NCI-H2171 (cell line): ENCODE results near the gene MTX2.

ENCODE experiments used
- DNase-seq: peaks from one replicate; lab custom pipeline; 2025; lab: John Stamatoyannopoulos, UW

The MTX2 gene

GRCh38 chr2:176380341-176380740 lies 111.1 kb downstream of the MTX2 start:
- DNase-seq = no peak

- no peak for DNase-seq
Measured at GRCh38 chr2:176383100-176383499, 113.9 kb downstream of the MTX2 start.

GRCh38 chr2:176383836-176384442 lies 114.7 kb downstream of the MTX2 start:
- no peak for DNase-seq

DNA sequence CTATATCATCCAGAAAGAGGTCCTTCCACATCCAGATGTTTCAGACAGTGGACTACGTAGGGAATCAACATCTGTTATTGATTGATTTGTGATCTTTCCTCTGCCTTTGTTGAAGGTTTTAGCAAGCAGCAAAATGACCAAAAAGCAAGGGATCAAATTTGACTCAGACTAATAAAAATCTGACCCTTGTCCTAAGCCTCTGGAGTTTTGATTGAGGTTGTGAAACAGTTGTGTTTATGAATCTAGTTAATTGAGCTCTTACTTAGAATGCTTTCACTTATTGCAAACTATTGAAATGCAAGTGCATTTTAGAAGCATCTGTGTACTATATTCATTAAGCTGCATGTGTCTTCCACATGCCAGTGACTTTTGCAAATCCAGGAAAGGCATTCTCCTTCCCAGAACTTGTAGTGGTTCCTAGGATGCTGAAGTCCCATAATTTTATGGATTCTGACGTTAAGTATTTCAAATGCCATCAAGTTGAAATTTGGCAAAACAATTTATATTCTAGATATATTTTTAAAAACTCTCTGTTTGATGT lies 116.0 kb downstream of the MTX2 start:
- no peak for DNase-seq

GRCh38 chr2:176385838-176386237 lies 116.6 kb downstream of the MTX2 start:
- DNase-seq = no peak
